ENCODE measurements around the gene RAPSN. TPM values are rescaled to one million over a fixed set of nuclear protein-coding genes. Genes with fewer than 3 reads are reported as not detected.

Gene RAPSN
- total and polyA plus RNA-seq, 2 of the 8 experiments (the other 6 are each of a cell fraction or from before 2014, with no cell fraction given), result 0.06 to 0.34 TPM

GRCh38 chr11:47488111-47488510 lies 39.2 kb upstream of the RAPSN start:
- no peak overlapping the region for H3K27ac ChIP-seq (ENCODE audit: low read depth, low read length)
- H3K14ac ChIP-seq (ENCODE audit: insufficient read length), result no peak overlapping the region
- H3K23me2 ChIP-seq (ENCODE audit: low read depth, low read length), result no peaks in the 10 kb centered on the region
- no peak overlapping the region for H3K4me2 ChIP-seq (ENCODE audit: insufficient read depth in 1 of 2, low read depth in 2 of 2, low read length in 2 of 2)
- no peak overlapping the region for H3K4me3 ChIP-seq (ENCODE audit: extremely low read depth in 1 of 4, insufficient read depth in 2 of 4, low read depth in 3 of 4, low read length in 4 of 4)
- peaks cover 0 to 30% of the 10 kb centered on the region in 2 experiments; a peak in 2 of 4 replicates for H3K79me2 ChIP-seq (ENCODE audit: control insufficient read depth in 1 of 2, insufficient read depth in 2 of 2, low read length in 2 of 2)
- H3K56ac ChIP-seq (replicated peaks; ENCODE audit: insufficient read length, low read depth, low read length), result no peak overlapping the region
- H2AFZ ChIP-seq (ENCODE audit: low read length), result no peak overlapping the region
- TF ChIP-seq, protein P1, sequence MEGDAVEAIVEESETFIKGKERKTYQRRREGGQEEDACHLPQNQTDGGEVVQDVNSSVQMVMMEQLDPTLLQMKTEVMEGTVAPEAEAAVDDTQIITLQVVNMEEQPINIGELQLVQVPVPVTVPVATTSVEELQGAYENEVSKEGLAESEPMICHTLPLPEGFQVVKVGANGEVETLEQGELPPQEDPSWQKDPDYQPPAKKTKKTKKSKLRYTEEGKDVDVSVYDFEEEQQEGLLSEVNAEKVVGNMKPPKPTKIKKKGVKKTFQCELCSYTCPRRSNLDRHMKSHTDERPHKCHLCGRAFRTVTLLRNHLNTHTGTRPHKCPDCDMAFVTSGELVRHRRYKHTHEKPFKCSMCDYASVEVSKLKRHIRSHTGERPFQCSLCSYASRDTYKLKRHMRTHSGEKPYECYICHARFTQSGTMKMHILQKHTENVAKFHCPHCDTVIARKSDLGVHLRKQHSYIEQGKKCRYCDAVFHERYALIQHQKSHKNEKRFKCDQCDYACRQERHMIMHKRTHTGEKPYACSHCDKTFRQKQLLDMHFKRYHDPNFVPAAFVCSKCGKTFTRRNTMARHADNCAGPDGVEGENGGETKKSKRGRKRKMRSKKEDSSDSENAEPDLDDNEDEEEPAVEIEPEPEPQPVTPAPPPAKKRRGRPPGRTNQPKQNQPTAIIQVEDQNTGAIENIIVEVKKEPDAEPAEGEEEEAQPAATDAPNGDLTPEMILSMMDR (IDR thresholded peaks at IDR 0.05; ENCODE audit: control extremely low read depth in 1 of 3, insufficient read depth in 1 of 3, low read depth in 1 of 3, low read length in 3 of 3), result no peak
- TF ChIP-seq FOSL1 (IDR thresholded peaks at IDR 0.05; ENCODE audit: insufficient read depth, low read depth, low read length) (no peak), USF2 (IDR thresholded peaks at IDR 0.05; ENCODE audit: low read length) (no peak), BCL11A (IDR thresholded peaks at IDR 0.05; ENCODE audit: low read depth in 2 of 2, low read length in 2 of 2) (no peak), NRF1 (IDR thresholded peaks at IDR 0.05; ENCODE audit: low read depth, low read length) (no peak), TAF7 (optimal IDR thresholded peaks at IDR 0.05; ENCODE audit: borderline replicate concordance, low read depth, low read length) (no peak)
- H2BK20ac ChIP-seq (ENCODE audit: low read length), result no peak overlapping the region
- no peak for DNase-seq (ENCODE audit: low read depth in 1 of 2, low spot score in 2 of 2)
- H4K20me1 ChIP-seq (replicated peaks in 1 of 2; ENCODE audit: control insufficient read depth in 1 of 2, insufficient read depth in 2 of 2, low read length in 2 of 2), result peaks cover 3% of the 10 kb centered on the region in 2 experiments
- H2BK12ac ChIP-seq (ENCODE audit: low read depth, low read length), result no peak overlapping the region
- no peak overlapping the region for H2AK5ac ChIP-seq (ENCODE audit: low read depth, low read length)
- CTCF ChIA-PET (ENCODE audit: partially characterized antibody), result interaction anchor here (0.8 kb wide), 1 partner anchor 35 kb away, joined by 3 read pairs; no protein-coding TSS in a partner anchor
- no peak overlapping the region for H3K9ac ChIP-seq (replicated peaks in 1 of 4; ENCODE audit: extremely low read depth in 1 of 4, low read depth in 3 of 4, low read length in 3 of 4)
- no peak overlapping the region for H2BK15ac ChIP-seq (ENCODE audit: low read length)
- H2BK5ac ChIP-seq (ENCODE audit: low read depth, low read length), result no peak overlapping the region
- 91% methylated on average over 3 of the region's 3 CpGs; no CpG with 5 or more reads in 1 of the 2 experiments for WGBS, 2 experiments (ENCODE audit: extremely low coverage in 1 of 2, insufficient coverage in 1 of 2, insufficient read length in 1 of 2, insufficient replicate concordance in 2 of 2, low coverage in 1 of 2, low lambda C conversion rate in 2 of 2, missing lambda C conversion rate in 1 of 2)
- POLR2A ChIA-PET (ENCODE audit: partially characterized antibody), result interaction anchor here (0.8 to 1.7 kb wide), 4 partner anchors 9 to 24 kb away, joined by 3 to 6 read pairs (median 4); no protein-coding TSS in a partner anchor
- H4K91ac ChIP-seq (replicated peaks; ENCODE audit: insufficient read length, low read length), result no peak overlapping the region
- no peak for FAIRE-seq
- H3K9me3 ChIP-seq (ENCODE audit: insufficient read depth in 2 of 2, low read depth in 1 of 2, low read length in 1 of 2), result no peaks in the 10 kb centered on the region
- no peak overlapping the region for H3K23ac ChIP-seq (ENCODE audit: insufficient read length)
- H2BK120ac ChIP-seq (replicated peaks; ENCODE audit: low read depth, low read length), result no peak overlapping the region
- no peak overlapping the region for H3K18ac ChIP-seq (ENCODE audit: extremely low read depth, low read length)
- H3K4ac ChIP-seq (replicated peaks; ENCODE audit: insufficient read length, low read depth, low read length), result no peak overlapping the region
- H4K8ac ChIP-seq (ENCODE audit: extremely low read depth, insufficient read depth, low read length), result no peak overlapping the region
- H4K5ac ChIP-seq (ENCODE audit: insufficient read length, low read depth, low read length), result no peak overlapping the region
- H3K79me1 ChIP-seq (ENCODE audit: low read depth, low read length), result no peaks in the 10 kb centered on the region; the same call in 1 of the 2 replicates
- H3K27me3 ChIP-seq (replicated peaks in 1 of 4; ENCODE audit: control insufficient read depth in 3 of 4, extremely low read depth in 1 of 4, insufficient read depth in 3 of 4, low read length in 3 of 4), result no peaks in the 10 kb centered on the region
- peaks cover 21 to 52% (median 38%) of the 10 kb centered on the region in 4 experiments for H3K36me3 ChIP-seq (ENCODE audit: control insufficient read depth in 2 of 4, insufficient read depth in 4 of 4, low read length in 3 of 4)
- H3K4me1 ChIP-seq (replicated peaks in 1 of 4; ENCODE audit: control insufficient read depth in 3 of 4, insufficient read depth in 4 of 4, low read length in 3 of 4), result no peaks in the 10 kb centered on the region
